Activated B cell treated with CpG ODN at 0.5 μM for 24 hours (primary cell): ENCODE data around the gene CFAP20DC. TPM values are rescaled to one million over a fixed set of nuclear protein-coding genes. Genes with fewer than 3 reads are reported as not detected.
"Not testable (repeated sequence)": the region's sequence is repeated elsewhere in the genome, so short reads cannot be mapped to it uniquely, and the experiment has no call there.

Source experiments
- ATAC-seq: fragments of 200-7000 bp; cut with Tn5 transposase; one replicate; pipeline ENCODE4 v1.10.0; 2021; ENCODE audit warnings: low read depth, mild to moderate bottlenecking, moderate library complexity
- CTCF ChIA-PET: fragments of 350-600 bp; sonication (Branson Sonifier 250); formaldehyde crosslinking; loops from one replicate; lab custom pipeline; 2021; ENCODE audit warnings: antibody characterized with exemption; lab: Charles Lee
- POLR2A ChIA-PET: fragments of 350-600 bp; sonication (Branson Sonifier 250); formaldehyde crosslinking; loops from one replicate; lab custom pipeline; 2021; ENCODE audit warnings: antibody characterized with exemption; lab: Charles Lee
- DNase-seq: peaks from one replicate; pipeline ENCODE4 v3.0.0; 2022
- H3K27ac Mint-ChIP-seq: one replicate; pipeline ENCODE4 v1.8.0; 2020; ENCODE audit warnings: mixed read lengths
- H3K27me3 Mint-ChIP-seq: one replicate; pipeline ENCODE4 v1.8.0; 2021; ENCODE audit warnings: mixed read lengths
- H3K36me3 Mint-ChIP-seq: one replicate; pipeline ENCODE4 v1.8.0; 2021; ENCODE audit warnings: low read depth, mixed read lengths
- H3K4me1 Mint-ChIP-seq: one replicate; pipeline ENCODE4 v1.8.0; 2021; ENCODE audit warnings: mixed read lengths
- H3K4me3 Mint-ChIP-seq: one replicate; pipeline ENCODE4 v1.8.0; 2020; ENCODE audit warnings: mild to moderate bottlenecking, mixed read lengths
- H3K9me3 Mint-ChIP-seq: one replicate; pipeline ENCODE4 v1.8.0; 2020; ENCODE audit warnings: mixed read lengths
- CTCF ChIP-seq: fragments of 200-600 bp; IDR thresholded peaks from one replicate; pipeline ENCODE4 v1.8.0; 2022; ENCODE audit warnings: antibody characterized with exemption, mild to moderate bottlenecking
- intact Hi-C: fragments of 100-400 bp; cut with micrococcal nuclease; formaldehyde crosslinking; loops from one replicate; pipeline ENCODE4 v1.15.1; 2024
- total RNA-seq: library from RNA; stranded (reverse); gene quantifications from 2 replicates; pipeline ENCODE4 v1.2.3, GENCODE V29; 2022

Gene CFAP20DC
- total RNA-seq: 1.0 and 1.6 TPM in 2 replicates

- POLR2A ChIA-PET: interaction anchor here (0.7 kb wide), 1 partner anchor 22 kb away, joined by 3 read pairs; no protein-coding TSS in a partner anchor
- intact Hi-C loops: loop anchor here (5.0 kb wide), 3 partner anchors 558 to 808 kb away; partner anchors contain the start of genes HTD2, KCTD6 and RPP14
- Mint-ChIP-seq H3K4me3 (peak within 1 kb of the TSS; percentile 81), H3K36me3 (peaks cover 2% of the 10 kb centered on the region), H3K27ac (peak within 1 kb of the TSS; percentile 61), H3K4me1 (peaks cover 7% of the 10 kb centered on the region), H3K27me3 (no peaks in the 10 kb centered on the region), H3K9me3 (no peaks in the 10 kb centered on the region)
- no peak for TF ChIP-seq CTCF
- ATAC-seq: peak; percentile 96
- peak; percentile 85 for DNase-seq
- CTCF ChIA-PET: interaction anchor here (0.8 kb wide), 1 partner anchor 226 kb away, joined by 3 read pairs; no protein-coding TSS in a partner anchor
These were observed at the start of gene CFAP20DC for GRCh38 chr3:59049671-59050331. TSS of gene CFAP20DC (minus strand) at chr3:59050025. CDS start at chr3:59049631, 394 bp downstream.

- ATAC-seq, CTCF ChIA-PET: not testable (repeated sequence)
These were observed 48.7 kb upstream of the CFAP20DC start for GRCh38 chr3:59098516-59098915.

GRCh38 chr3:59094446-59094845 lies 44.6 kb upstream of the CFAP20DC start:
- DNase-seq: no peak
- TF ChIP-seq CTCF: no peak
- Mint-ChIP-seq H3K27me3 (peaks cover under 1% of the 10 kb centered on the region), H3K9me3 (peaks cover 7% of the 10 kb centered on the region), H3K27ac (no peak overlapping the region), H3K4me3 (no peak overlapping the region), H3K4me1 (no peaks in the 10 kb centered on the region), H3K36me3 (no peaks in the 10 kb centered on the region)
- intact Hi-C loops: no loop called here
- CTCF ChIA-PET: no interaction called here
- POLR2A ChIA-PET: no interaction called here
- no peak for ATAC-seq

More at GRCh38 chr3:59098516-59098915, 48.7 kb upstream of the CFAP20DC start:
- DNase-seq, H3K4me3 Mint-ChIP-seq, POLR2A ChIA-PET, intact Hi-C loops, H3K4me1 Mint-ChIP-seq, H3K36me3 Mint-ChIP-seq, H3K9me3 Mint-ChIP-seq, H3K27ac Mint-ChIP-seq: not testable (repeated sequence)
- peaks cover 10% of the 10 kb centered on the region for H3K27me3 Mint-ChIP-seq

GRCh38 chr3:59093521-59093920 lies 43.7 kb upstream of the CFAP20DC start:
- TF ChIP-seq CTCF: no peak
- H3K27ac Mint-ChIP-seq: no peak overlapping the region
- peaks cover 7% of the 10 kb centered on the region for H3K9me3 Mint-ChIP-seq
- ChIA-PET POLR2A (no interaction called here), CTCF (no interaction called here)
- H3K27me3 Mint-ChIP-seq: no peaks in the 10 kb centered on the region
- intact Hi-C loops: no loop called here
- no peaks in the 10 kb centered on the region for H3K4me1 Mint-ChIP-seq
- DNase-seq: no peak
- H3K4me3 Mint-ChIP-seq: no peak overlapping the region
- H3K36me3 Mint-ChIP-seq: no peaks in the 10 kb centered on the region
- ATAC-seq: no peak

- no peak for ATAC-seq
- H3K9me3 Mint-ChIP-seq: no peaks in the 10 kb centered on the region
- H3K36me3 Mint-ChIP-seq: no peaks in the 10 kb centered on the region
- POLR2A ChIA-PET: no interaction called here
- H3K27ac Mint-ChIP-seq: no peak overlapping the region
- TF ChIP-seq CTCF: no peak
- intact Hi-C loops: no loop called here
- H3K4me1 Mint-ChIP-seq: no peaks in the 10 kb centered on the region
- CTCF ChIA-PET: no interaction called here
- H3K4me3 Mint-ChIP-seq: no peak overlapping the region
- H3K27me3 Mint-ChIP-seq: peaks cover 3% of the 10 kb centered on the region
- DNase-seq: no peak
These were observed 38.9 kb upstream of the CFAP20DC start for GRCh38 chr3:59088761-59089160.
